WTC11 (cell line): ENCODE measurements around the gene UBASH3B. TPM values are rescaled to one million over a fixed set of nuclear protein-coding genes. Genes with fewer than 3 reads are reported as not detected.

ENCODE experiments used
- ATAC-seq: fragments of 200-7000 bp; cut with Tn5 transposase; 2 replicates; pipeline ENCODE4 v1.10.0; 2021; ENCODE audit warnings: mild to moderate bottlenecking, moderate library complexity
- CTCF ChIA-PET: fragments of 300-600 bp; sonication (Branson Sonifier 250); formaldehyde crosslinking; loops from one replicate; lab custom pipeline; 2021; ENCODE audit warnings: antibody characterized with exemption; lab: Charles Lee
- POLR2A ChIA-PET: fragments of 350-600 bp; sonication (Branson Sonifier 250); formaldehyde crosslinking; loops from one replicate; lab custom pipeline; 2021; ENCODE audit warnings: antibody characterized with exemption; lab: Charles Lee
- DNase-seq: peaks from one replicate; pipeline ENCODE4 v3.0.0; 2021; ENCODE audit warnings: low spot score
- H3K27ac Mint-ChIP-seq: 2 replicates; pipeline ENCODE4 v1.8.0; 2021; ENCODE audit warnings: mixed read lengths
- H3K27me3 Mint-ChIP-seq: 2 replicates; pipeline ENCODE4 v1.8.0; 2021; ENCODE audit warnings: low read depth, mild to moderate bottlenecking, moderate library complexity, mixed read lengths
- H3K36me3 Mint-ChIP-seq: 2 replicates; pipeline ENCODE4 v1.8.0; 2021; ENCODE audit warnings: mixed read lengths
- H3K4me1 Mint-ChIP-seq: 2 replicates; pipeline ENCODE4 v1.8.0; 2022; ENCODE audit warnings: mixed read lengths
- H3K4me3 Mint-ChIP-seq: 2 replicates; pipeline ENCODE4 v1.8.0; 2021; ENCODE audit warnings: mild to moderate bottlenecking, moderate library complexity, mixed read lengths
- H3K9me3 Mint-ChIP-seq: 2 replicates; pipeline ENCODE4 v1.8.0; 2021; ENCODE audit warnings: mixed read lengths
- CTCF ChIP-seq: fragments of 200-600 bp; IDR thresholded peaks from 2 replicates; pipeline ENCODE4 v1.8.0; 2022; ENCODE audit warnings: antibody characterized with exemption
- GRHL2 ChIP-seq: fragments of 250-450 bp; sonication (Bioruptor Pico); IDR thresholded peaks from 2 replicates; pipeline ENCODE4 v1.8.0; 2022; ENCODE audit warnings: mild to moderate bottlenecking, moderate library complexity; ENCODE audit not compliant: insufficient replicate concordance, severe bottlenecking
- GTF2I ChIP-seq: fragments of 250-450 bp; sonication (Bioruptor Pico); conservative IDR thresholded peaks from 2 replicates; pipeline ENCODE4 v1.4.0; 2021; ENCODE audit warnings: mild to moderate bottlenecking
- JAZF1 ChIP-seq: fragments of 250-450 bp; sonication (Bioruptor Pico); IDR thresholded peaks from 2 replicates; pipeline ENCODE4 v1.9.0; 2021; ENCODE audit warnings: moderate library complexity, mild to moderate bottlenecking, inconsistent platforms
- NR3C1 ChIP-seq: sonication (generic); formaldehyde crosslinking; conservative IDR thresholded peaks from 2 replicates; pipeline ENCODE4 v1.8.1; 2023; ENCODE audit warnings: low read depth, mild to moderate bottlenecking, missing genetic modification reagents
- ZNF121 ChIP-seq: sonication (generic); formaldehyde crosslinking; IDR thresholded peaks from 2 replicates; pipeline ENCODE4 v1.8.0; 2023; ENCODE audit warnings: missing genetic modification reagents
- ZNF138 ChIP-seq: sonication (generic); formaldehyde crosslinking; conservative IDR thresholded peaks from 2 replicates; pipeline ENCODE4 v1.8.1; 2022; ENCODE audit warnings: mild to moderate bottlenecking, moderate library complexity, missing genetic modification reagents
- ZNF281 ChIP-seq: sonication (generic); formaldehyde crosslinking; IDR thresholded peaks from 2 replicates; pipeline ENCODE4 v1.8.0; 2023; ENCODE audit warnings: mild to moderate bottlenecking, missing genetic modification reagents
- ZNF532 ChIP-seq: fragments of 250-450 bp; sonication (Bioruptor Pico); IDR thresholded peaks from 2 replicates; pipeline ENCODE4 v1.9.0; 2021; ENCODE audit warnings: mild to moderate bottlenecking, borderline replicate concordance
- total RNA-seq: library from RNA; stranded (reverse); gene quantifications from 3 replicates; pipeline ENCODE4 v1.2.3, GENCODE V29; 2021
- TF ChIP-seq, protein P1 (sequence below): fragments of 250-450 bp; sonication (Bioruptor Pico); IDR thresholded peaks from 2 replicates; pipeline ENCODE4 v1.8.0; 2021; ENCODE audit warnings: mild to moderate bottlenecking

Gene UBASH3B
- total RNA-seq, 1 experiment from 2014 or later = 21.1 TPM

GRCh38 chr11:122650619-122651018 lies 4.9 kb upstream of the UBASH3B start:
- Mint-ChIP-seq H3K9me3 (no peaks in the 10 kb centered on the region), H3K4me3 (no peak overlapping the region), H3K4me1 (peaks cover 11% of the 10 kb centered on the region), H3K27me3 (peaks cover 22% of the 10 kb centered on the region), H3K36me3 (no peaks in the 10 kb centered on the region), H3K27ac (no peak overlapping the region)
- ChIA-PET POLR2A (no interaction called here), CTCF (no interaction called here)
- ATAC-seq = no peak
- no peak for TF ChIP-seq JAZF1 (CRISPR knock-in tag)
- no peak for TF ChIP-seq ZNF138 (CRISPR knock-in tag)
- peak; percentile 58; the same call in 1 of the 2 replicates for TF ChIP-seq GTF2I (CRISPR knock-in tag)
- TF ChIP-seq CTCF = no peak
- TF ChIP-seq GRHL2 (CRISPR knock-in tag) = no peak
- TF ChIP-seq ZNF532 = no peak
- TF ChIP-seq ZNF121 (CRISPR knock-in tag) = peak; percentile 97
- DNase-seq = no peak

DNA sequence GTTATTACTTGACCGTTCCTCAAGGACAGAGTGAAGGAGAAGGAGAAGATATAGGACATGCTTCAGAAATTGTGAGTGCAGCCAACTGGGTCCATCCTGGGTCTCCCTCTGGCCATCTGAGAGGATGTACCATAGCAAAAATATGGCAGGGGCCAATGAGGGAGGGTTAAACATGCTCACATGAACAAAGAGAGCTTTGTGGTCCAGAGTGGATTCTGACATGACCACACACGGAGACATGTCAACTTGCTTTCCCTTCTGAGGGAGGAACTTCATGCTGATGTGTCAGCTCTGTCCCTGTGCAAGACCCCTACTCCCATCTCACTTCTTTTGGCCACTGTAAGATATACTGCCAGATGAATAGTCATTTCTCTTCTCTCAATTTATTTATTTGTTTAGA lies 3.0 kb upstream of the UBASH3B start:
- ChIA-PET POLR2A (no interaction called here), CTCF (interaction anchor here (1.4 kb wide), 1 partner anchor 24 kb away, joined by 7 read pairs; no protein-coding TSS in a partner anchor)
- TF ChIP-seq, protein P1, sequence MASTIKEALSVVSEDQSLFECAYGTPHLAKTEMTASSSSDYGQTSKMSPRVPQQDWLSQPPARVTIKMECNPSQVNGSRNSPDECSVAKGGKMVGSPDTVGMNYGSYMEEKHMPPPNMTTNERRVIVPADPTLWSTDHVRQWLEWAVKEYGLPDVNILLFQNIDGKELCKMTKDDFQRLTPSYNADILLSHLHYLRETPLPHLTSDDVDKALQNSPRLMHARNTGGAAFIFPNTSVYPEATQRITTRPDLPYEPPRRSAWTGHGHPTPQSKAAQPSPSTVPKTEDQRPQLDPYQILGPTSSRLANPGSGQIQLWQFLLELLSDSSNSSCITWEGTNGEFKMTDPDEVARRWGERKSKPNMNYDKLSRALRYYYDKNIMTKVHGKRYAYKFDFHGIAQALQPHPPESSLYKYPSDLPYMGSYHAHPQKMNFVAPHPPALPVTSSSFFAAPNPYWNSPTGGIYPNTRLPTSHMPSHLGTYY (CRISPR knock-in tag) = no peak
- no peak for TF ChIP-seq NR3C1
- H3K4me1 Mint-ChIP-seq = peaks cover 18% of the 10 kb centered on the region
- no peak overlapping the region for H3K4me3 Mint-ChIP-seq
- ATAC-seq (no peak), DNase-seq (no peak)
- H3K27ac Mint-ChIP-seq = no peak overlapping the region
- no peaks in the 10 kb centered on the region for H3K9me3 Mint-ChIP-seq
- H3K36me3 Mint-ChIP-seq = no peaks in the 10 kb centered on the region
- H3K27me3 Mint-ChIP-seq = peaks cover 22% of the 10 kb centered on the region

GRCh38 chr11:122653916-122654585 lies 1.5 kb upstream of the UBASH3B start:
- CTCF ChIA-PET = interaction anchor here (3.2 kb wide), 1 partner anchor 129 kb away, joined by 33 read pairs; no protein-coding TSS in a partner anchor
- H3K27ac Mint-ChIP-seq = no peak overlapping the region
- ATAC-seq = no peak
- peaks cover 18% of the 10 kb centered on the region for H3K4me1 Mint-ChIP-seq
- no peak for TF ChIP-seq ZNF281
- no peak for DNase-seq
- peaks cover 22% of the 10 kb centered on the region for H3K27me3 Mint-ChIP-seq
- no peak overlapping the region for H3K4me3 Mint-ChIP-seq
- H3K36me3 Mint-ChIP-seq = peaks cover 3% of the 10 kb centered on the region; the same call in 1 of the 2 replicates
- POLR2A ChIA-PET = no interaction called here
- peaks cover 4% of the 10 kb centered on the region for H3K9me3 Mint-ChIP-seq
